ENCODE measurements around the gene FOXA3.
A peak's percentile ranks its signal among the peaks of the same experiment; 100 is the strongest.
"Not testable (repeated sequence)": the region's sequence is repeated elsewhere in the genome, so short reads cannot be mapped to it uniquely, and the experiment has no call there.

Gene FOXA3

DNA sequence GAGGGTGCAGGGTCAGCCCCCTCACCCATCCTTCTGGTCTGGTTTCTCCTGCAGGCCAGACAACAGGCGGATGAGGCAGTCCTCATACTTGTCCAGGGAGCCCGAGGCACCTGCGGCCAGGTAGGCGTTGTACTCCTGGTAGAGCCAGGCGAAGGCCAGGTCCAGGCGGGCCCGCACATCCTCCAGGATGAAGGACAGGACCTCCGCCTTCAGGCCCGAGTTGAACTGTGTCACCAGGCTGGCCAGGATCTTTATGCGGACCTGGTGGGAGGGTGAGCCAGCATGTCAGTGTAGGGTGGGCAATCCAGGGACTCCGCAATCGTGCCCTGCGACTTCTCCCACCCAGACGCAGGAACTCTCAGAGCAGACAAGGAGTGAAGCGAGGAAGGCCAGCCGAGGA, 35.2 kb upstream of the FOXA3 start:
- no peak for DNase-seq

DNA sequence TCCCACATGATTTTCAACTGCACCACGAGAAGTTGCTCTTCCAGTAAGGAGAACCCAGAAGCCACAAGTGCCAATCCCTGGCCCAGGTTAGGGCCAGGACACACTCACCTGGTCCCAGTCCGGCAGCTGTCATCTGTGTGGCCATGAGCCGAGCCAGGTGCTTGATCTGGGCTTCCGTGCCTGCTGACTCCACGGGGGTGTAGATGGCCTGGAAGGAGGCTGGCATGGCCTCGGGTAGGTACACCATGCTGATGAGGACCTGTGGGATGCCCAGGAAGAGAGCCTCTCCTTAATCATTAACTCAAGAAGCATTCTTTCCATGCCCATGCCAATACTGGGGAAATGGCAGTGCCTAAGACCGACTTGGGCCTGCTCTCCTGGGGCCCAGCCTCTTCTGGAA, 29.2 kb upstream of the FOXA3 start:
- DNase-seq: no peak

DNA sequence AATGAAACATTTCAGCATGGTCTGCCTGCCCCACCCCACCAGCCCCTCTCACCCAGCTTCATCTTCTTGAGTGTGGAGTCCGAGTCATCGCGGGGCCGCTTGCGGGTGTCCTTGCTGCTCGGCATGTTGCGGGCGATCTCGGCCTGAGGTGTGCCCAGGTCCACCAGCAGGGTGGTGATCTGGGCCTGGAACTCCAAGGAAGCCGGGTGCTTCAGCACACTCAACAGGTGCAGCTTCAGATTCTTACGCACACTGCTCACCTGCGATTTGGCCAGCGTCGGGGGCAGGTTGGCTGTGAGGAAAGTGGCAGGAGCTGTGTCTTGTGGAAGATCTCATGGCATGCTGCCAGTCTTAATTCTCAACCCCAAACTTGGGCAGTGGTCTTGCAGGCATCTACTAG, 21.9 kb upstream of the FOXA3 start:
- no peak for DNase-seq

- no peak for DNase-seq
These were observed 16.5 kb upstream of the FOXA3 start for GRCh38 chr19:45847663-45848062.

GRCh38 chr19:45848922-45849321, 15.2 kb upstream of the FOXA3 start:
- no peak for DNase-seq

DNA sequence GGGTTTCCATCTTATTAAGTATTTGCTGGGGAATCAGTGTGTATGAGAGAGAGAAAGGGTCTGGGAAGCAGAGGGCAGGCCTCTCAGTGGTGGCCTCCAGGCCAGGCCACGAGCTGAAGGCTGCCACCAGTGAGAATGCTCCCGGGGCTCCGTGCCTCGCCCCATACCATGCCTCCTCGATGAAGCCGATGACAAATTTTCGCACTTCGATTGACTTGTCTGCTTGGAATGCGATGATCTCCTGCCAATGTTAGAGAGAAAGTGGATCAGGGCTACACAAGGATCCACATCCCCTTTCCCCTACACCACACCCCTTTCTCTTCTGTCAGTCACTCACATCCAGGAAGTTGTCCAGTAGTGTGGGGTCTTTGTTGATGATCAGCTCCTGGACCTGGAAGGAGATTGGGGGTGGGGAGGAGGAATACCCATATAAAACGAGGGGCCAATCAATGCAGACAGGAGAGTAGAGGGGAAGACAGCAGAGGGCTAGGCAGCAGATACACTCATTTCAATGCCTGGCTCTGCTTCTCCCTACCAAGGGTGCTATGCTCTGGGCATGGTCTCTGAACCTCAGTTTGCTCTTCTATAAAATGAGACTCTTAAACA, 11.9 kb upstream of the FOXA3 start:
- no peak for DNase-seq

GRCh38 chr19:45852983-45853382, 11.1 kb upstream of the FOXA3 start:
- no peak for DNase-seq

GRCh38 chr19:45854167-45854778, 9.9 kb upstream of the FOXA3 start:
- no peak for DNase-seq

GRCh38 chr19:45860359-45861259, 3.5 kb upstream of the FOXA3 start:
- DNase-seq: no peak

GRCh38 chr19:45862271-45862563, 1.9 kb upstream of the FOXA3 start:
- no peak for DNase-seq

DNA sequence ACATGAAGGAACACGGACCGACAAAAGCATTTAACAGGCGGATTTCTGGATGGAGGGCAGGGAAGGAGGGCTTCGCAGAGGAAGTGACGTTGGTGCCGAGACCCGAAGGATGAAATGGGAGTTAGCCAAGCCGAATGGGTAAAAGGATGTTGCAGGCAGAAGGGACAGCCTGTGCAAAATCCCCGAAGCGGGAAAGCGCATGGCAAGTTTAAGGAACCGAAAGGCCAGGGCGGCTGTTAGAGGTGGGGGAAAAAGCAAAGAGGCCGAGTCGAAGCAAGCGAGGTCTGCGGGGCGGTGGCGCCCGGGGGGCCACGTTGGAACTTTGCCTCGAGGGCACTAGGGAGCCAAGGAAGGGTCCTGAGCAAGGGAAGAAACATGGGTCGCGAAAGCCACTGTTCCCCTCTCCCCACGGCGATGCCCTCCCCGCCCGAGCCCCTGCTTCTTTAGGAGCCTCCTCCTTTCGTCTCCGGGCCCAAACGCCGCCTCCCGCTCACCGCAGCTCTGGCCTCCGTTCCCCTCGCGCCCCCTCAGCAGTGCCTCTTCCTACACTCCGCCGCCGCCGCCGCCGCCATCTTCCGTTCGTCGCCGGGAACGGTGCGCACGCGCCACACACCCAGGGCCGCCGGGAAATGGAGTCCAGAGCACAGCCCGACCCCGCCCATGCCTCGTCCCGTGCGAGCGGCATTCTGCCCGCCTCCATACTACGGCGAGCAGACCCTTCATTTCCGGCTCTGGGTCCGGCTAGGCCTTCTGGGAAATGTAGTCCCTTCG, 1.4 kb upstream of the FOXA3 start, which contains the start of gene SYMPK:
TSS of gene SYMPK (minus strand) at position 584 of the 771 bp plus-strand sequence. CDS start 8,652 bp downstream, outside the sequence.
- DNase-seq: peak; percentile 93 to 98 (median 94)

- DNase-seq: no peak
These were observed 739 bp upstream of the FOXA3 start for GRCh38 chr19:45863335-45863839.

DNA sequence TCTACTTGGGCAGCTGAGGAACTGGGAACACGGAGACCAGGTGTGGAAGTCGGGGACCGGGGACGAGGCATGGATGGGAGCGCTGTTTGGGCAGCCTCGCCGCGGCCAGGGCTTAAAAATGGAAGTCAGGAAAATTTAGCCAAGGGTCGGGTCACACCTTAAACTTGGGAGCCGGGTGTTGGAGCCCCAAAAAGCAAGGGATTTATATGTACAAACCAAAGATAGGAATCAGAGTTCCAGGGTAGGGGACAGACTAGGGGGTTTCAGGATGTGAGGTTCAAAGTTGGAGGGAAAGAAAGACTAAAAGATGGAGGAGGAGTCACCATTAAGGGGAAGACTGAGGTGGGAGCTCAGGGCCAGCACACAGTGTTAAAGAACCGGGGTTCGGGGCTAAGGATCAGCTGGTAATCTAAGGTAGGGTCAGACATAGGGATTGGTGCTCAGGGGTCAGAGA, 530 bp downstream of the FOXA3 start:
- no peak for DNase-seq

- no peak for DNase-seq
These were observed 1.3 kb downstream of the FOXA3 start for GRCh38 chr19:45865269-45865948.

GRCh38 chr19:45866400-45867176, 2.5 kb downstream of the FOXA3 start:
- no peak for DNase-seq

DNA sequence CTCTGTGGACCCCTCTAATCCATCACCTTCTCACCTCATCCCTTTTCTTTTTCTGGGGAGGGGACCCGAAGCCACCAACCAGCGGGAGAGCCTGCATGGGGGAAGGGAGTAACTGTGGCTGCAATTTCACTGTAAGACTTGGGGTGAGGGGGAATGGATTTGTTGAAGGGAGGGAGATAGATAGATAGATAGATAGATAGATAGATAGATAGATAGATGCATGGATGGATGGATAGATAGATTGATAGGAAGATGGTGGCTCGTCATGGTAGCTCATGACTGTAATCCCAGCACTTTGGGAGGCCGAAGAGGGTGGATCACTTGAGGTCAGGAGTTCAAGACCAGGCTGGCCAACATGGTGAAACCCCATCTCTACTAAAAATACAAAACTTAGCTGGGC, 3.1 kb downstream of the FOXA3 start:
- DNase-seq: not testable (repeated sequence)

DNA sequence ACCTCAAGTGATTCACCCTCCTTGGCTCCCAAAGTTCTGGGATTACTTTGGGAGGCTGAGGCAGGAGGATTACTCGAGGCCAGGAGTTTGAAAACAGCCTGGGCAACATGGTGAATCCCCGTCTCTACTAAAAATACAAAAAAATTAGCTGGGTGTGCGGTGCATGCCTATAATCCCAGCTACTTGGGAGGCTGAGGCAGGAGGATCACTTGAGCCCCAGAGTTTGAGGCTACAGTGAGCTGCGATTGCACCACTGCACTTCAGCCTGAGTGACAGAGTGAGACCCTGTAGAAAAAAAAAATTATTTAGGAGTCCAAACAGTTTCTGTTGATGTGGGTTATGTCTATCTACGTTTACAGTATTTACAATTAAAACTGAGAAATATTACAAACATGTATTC, 6.7 kb downstream of the FOXA3 start:
- DNase-seq: no peak

DNA sequence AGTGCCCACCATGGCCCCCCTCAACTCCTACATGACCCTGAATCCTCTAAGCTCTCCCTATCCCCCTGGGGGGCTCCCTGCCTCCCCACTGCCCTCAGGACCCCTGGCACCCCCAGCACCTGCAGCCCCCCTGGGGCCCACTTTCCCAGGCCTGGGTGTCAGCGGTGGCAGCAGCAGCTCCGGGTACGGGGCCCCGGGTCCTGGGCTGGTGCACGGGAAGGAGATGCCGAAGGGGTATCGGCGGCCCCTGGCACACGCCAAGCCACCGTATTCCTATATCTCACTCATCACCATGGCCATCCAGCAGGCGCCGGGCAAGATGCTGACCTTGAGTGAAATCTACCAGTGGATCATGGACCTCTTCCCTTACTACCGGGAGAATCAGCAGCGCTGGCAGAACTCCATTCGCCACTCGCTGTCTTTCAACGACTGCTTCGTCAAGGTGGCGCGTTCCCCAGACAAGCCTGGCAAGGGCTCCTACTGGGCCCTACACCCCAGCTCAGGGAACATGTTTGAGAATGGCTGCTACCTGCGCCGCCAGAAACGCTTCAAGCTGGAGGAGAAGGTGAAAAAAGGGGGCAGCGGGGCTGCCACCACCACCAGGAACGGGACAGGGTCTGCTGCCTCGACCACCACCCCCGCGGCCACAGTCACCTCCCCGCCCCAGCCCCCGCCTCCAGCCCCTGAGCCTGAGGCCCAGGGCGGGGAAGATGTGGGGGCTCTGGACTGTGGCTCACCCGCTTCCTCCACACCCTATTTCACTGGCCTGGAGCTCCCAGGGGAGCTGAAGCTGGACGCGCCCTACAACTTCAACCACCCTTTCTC, 8.2 kb downstream of the FOXA3 start:
- DNase-seq: no peak

- no peak for DNase-seq
These were observed 9.2 kb downstream of the FOXA3 start for GRCh38 chr19:45873219-45873772.

GRCh38 chr19:45874620-45874966, 10.5 kb downstream of the FOXA3 start:
- no peak for DNase-seq

DNA sequence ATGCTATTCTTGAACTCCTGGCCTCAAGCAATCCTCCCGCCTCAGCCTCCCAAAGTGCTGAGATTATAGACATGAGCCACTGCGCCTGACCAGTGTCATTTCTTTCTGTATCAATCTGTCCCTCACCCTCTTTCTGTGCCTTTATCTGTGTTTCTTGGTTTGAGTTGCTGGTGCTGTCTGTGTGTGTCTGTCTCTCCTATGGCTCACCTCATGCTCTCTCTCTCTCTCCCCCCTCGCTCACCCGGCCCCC, 12.0 kb downstream of the FOXA3 start:
- DNase-seq: no peak
